Esophagus muscularis mucosa (tissue), 4 donors: ENCODE measurements around the gene HIGD1A.

Experiments used
- CTCF ChIP-seq, 3 experiments: fragments of 200-600 bp in 2 of 3; fragments of 450-650 bp in 1 of 3; sonication (generic) in 2 of 3; IDR thresholded peaks; one replicate each; pipeline ENCODE4 v1.5.1; 2017 to 2019; ENCODE audit warnings: antibody characterized with exemption in 3 of 3, mild to moderate bottlenecking in 2 of 3, moderate library complexity in 1 of 3
- EP300 ChIP-seq: sonication (generic); formaldehyde crosslinking; IDR thresholded peaks from one replicate; pipeline ENCODE4 v1.6.1; 2017; ENCODE audit warnings: antibody characterized with exemption
- POLR2A ChIP-seq: fragments of 450-650 bp; IDR thresholded peaks from one replicate; pipeline ENCODE4 v1.6.1; 2017; ENCODE audit warnings: antibody characterized with exemption, moderate library complexity, mild to moderate bottlenecking, low read depth

- TF ChIP-seq CTCF (IDR thresholded peaks at IDR 0.05) = no peak
- no peak for TF ChIP-seq POLR2A
- no peak for TF ChIP-seq EP300
These were observed 56.7 kb downstream of the HIGD1A start for GRCh38 chr3:42747581-42747980.
